ENCODE measurements around the gene SERHL2.
"Not testable (repeated sequence)": the region's sequence is repeated elsewhere in the genome, so short reads cannot be mapped to it uniquely, and the experiment has no call there.

SERHL2 gene

DNA sequence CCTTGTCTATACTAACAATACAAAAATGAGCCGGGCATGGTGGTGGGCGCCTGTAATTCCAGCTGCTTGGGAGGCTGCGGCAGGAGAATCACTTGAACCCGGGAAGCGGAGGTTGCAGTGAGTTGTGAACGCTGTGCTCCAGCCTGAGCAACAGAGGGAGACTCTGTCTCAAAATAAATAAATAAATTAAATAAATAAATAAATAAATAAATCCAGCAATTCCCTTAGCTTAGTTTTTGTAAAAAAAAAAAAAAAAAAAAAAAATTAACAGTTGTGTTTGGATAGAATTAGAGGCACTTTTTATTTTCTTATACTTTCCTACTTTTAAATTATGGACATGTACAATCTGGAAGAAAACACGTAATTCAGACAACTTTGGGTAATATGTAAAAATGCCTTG lies 36.7 kb upstream of the SERHL2 start:
- not testable (repeated sequence) for H3K27me3 ChIP-seq (ENCODE audit: control insufficient read depth in 5 of 5, insufficient read depth in 4 of 5, low read length in 5 of 5); H3K9me3 ChIP-seq (ENCODE audit: control insufficient read depth in 5 of 5, low read length in 5 of 5); H3K27ac ChIP-seq (ENCODE audit: low read depth, low read length); H3K4me3 ChIP-seq (ENCODE audit: low read depth in 1 of 5, low read length in 5 of 5); H3K9ac ChIP-seq (ENCODE audit: low read length in 5 of 5)
- Histone ChIP-seq H3K4me1 (ENCODE audit: control insufficient read depth in 5 of 5, insufficient read depth in 5 of 5, low read length in 5 of 5) (peaks cover 2 to 20% (median 10%) of the 10 kb centered on the region in 5 donors), H3K36me3 (ENCODE audit: control insufficient read depth in 5 of 5, insufficient read depth in 5 of 5, low read length in 5 of 5) (peaks cover 0 to 40% (median 23%) of the 10 kb centered on the region in 5 donors)

GRCh38 chr22:42518638-42519524 lies 34.9 kb upstream of the SERHL2 start:
- H3K27ac ChIP-seq (ENCODE audit: low read depth, low read length); H3K27me3 ChIP-seq (ENCODE audit: control insufficient read depth in 5 of 5, insufficient read depth in 4 of 5, low read length in 5 of 5); H3K9me3 ChIP-seq (ENCODE audit: control insufficient read depth in 5 of 5, low read length in 5 of 5): not testable (repeated sequence)
- peak overlapping the region in 4 of 5 donors; percentile 73 to 89 (median 80) for H3K9ac ChIP-seq (ENCODE audit: low read length in 5 of 5)
- H3K4me1 ChIP-seq (ENCODE audit: control insufficient read depth in 5 of 5, insufficient read depth in 5 of 5, low read length in 5 of 5): peaks cover 2 to 15% (median 10%) of the 10 kb centered on the region in 5 donors
- H3K36me3 ChIP-seq (ENCODE audit: control insufficient read depth in 5 of 5, insufficient read depth in 5 of 5, low read length in 5 of 5): peaks cover 0 to 29% (median 20%) of the 10 kb centered on the region in 5 donors
- H3K4me3 ChIP-seq (ENCODE audit: low read depth in 1 of 5, low read length in 5 of 5): peak overlapping the region; percentile 76 to 82 (median 80)

GRCh38 chr22:42519525-42520401 lies 34.0 kb upstream of the SERHL2 start, which contains the start of gene RRP7A:
RRP7A (minus strand) TSS chr22:42519796; CDS start chr22:42519786, 10 bp downstream.
- H3K27me3 ChIP-seq (ENCODE audit: control insufficient read depth in 5 of 5, insufficient read depth in 4 of 5, low read length in 5 of 5): no peaks in the 10 kb centered on the region
- H3K27ac ChIP-seq (ENCODE audit: low read depth, low read length): no peak within 1 kb of the TSS

DNA sequence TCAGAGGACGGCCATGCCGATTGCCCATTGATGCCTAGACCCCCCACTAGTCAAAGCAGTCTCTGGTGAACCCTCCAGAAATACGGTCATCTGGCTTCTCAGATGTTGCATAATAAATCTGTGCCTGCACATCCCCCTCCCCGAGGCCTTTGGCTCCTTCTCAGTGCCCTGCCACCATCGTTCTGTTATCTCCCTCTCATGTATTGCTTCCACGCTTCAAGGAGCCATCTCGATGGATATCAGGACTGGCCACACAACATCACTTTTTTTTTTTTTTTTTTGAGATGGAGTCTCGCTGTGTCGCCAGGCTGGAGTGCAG lies 32.6 kb upstream of the SERHL2 start:
- Histone ChIP-seq H3K9ac (ENCODE audit: low read length in 5 of 5) (no peak overlapping the region), H3K36me3 (ENCODE audit: control insufficient read depth in 5 of 5, insufficient read depth in 5 of 5, low read length in 5 of 5) (peaks cover 0 to 10% (median 7%) of the 10 kb centered on the region in 5 donors), H3K27me3 (ENCODE audit: control insufficient read depth in 5 of 5, insufficient read depth in 4 of 5, low read length in 5 of 5) (no peaks in the 10 kb centered on the region), H3K4me1 (ENCODE audit: control insufficient read depth in 5 of 5, insufficient read depth in 5 of 5, low read length in 5 of 5) (peaks cover 2 to 15% (median 10%) of the 10 kb centered on the region in 5 donors), H3K4me3 (ENCODE audit: low read depth in 1 of 5, low read length in 5 of 5) (no peak overlapping the region), H3K27ac (ENCODE audit: low read depth, low read length) (no peak overlapping the region), H3K9me3 (ENCODE audit: control insufficient read depth in 5 of 5, low read length in 5 of 5) (no peaks in the 10 kb centered on the region)

More at GRCh38 chr22:42519525-42520401, 34.0 kb upstream of the SERHL2 start, which contains the start of gene RRP7A:
- Histone ChIP-seq H3K4me1 (ENCODE audit: control insufficient read depth in 5 of 5, insufficient read depth in 5 of 5, low read length in 5 of 5) (peaks cover 2 to 15% (median 10%) of the 10 kb centered on the region in 5 donors), H3K9me3 (ENCODE audit: control insufficient read depth in 5 of 5, low read length in 5 of 5) (no peaks in the 10 kb centered on the region), H3K9ac (ENCODE audit: low read length in 5 of 5) (peak within 1 kb of the TSS in 4 of 5 donors; percentile 73 to 89 (median 80)), H3K36me3 (ENCODE audit: control insufficient read depth in 5 of 5, insufficient read depth in 5 of 5, low read length in 5 of 5) (peaks cover 0 to 21% (median 17%) of the 10 kb centered on the region in 5 donors), H3K4me3 (ENCODE audit: low read depth in 1 of 5, low read length in 5 of 5) (peak within 1 kb of the TSS; percentile 76 to 82 (median 80))

DNA sequence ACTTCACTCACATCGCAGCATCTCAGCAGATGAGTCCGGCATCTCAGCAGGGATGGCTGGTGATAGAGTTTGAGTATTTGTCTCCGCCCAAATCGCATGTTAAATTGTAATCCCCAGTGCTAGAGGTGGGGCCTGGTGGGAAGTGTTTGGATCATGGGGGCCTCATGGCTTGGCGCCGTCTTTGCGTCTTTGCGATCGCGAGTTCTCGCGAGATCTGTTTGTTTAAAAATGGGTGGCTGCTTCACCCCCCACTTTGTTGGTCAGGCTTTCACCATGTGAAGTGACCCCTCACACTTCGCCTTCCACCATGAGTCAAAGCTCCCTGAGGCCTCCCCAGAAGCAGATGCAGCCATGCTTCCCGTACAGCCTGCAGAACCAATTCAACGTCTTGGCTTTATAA lies 31.2 kb upstream of the SERHL2 start:
- Histone ChIP-seq H3K9ac (ENCODE audit: low read length in 5 of 5) (no peak overlapping the region), H3K27ac (ENCODE audit: low read depth, low read length) (no peak overlapping the region), H3K27me3 (ENCODE audit: control insufficient read depth in 5 of 5, insufficient read depth in 4 of 5, low read length in 5 of 5) (no peaks in the 10 kb centered on the region), H3K4me3 (ENCODE audit: low read depth in 1 of 5, low read length in 5 of 5) (no peak overlapping the region), H3K4me1 (ENCODE audit: control insufficient read depth in 5 of 5, insufficient read depth in 5 of 5, low read length in 5 of 5) (peaks cover 2 to 15% (median 10%) of the 10 kb centered on the region in 5 donors), H3K36me3 (ENCODE audit: control insufficient read depth in 5 of 5, insufficient read depth in 5 of 5, low read length in 5 of 5) (peaks cover 0 to 2% (median 0%) of the 10 kb centered on the region in 5 donors), H3K9me3 (ENCODE audit: control insufficient read depth in 5 of 5, low read length in 5 of 5) (no peaks in the 10 kb centered on the region)

- Histone ChIP-seq H3K27ac (ENCODE audit: low read depth, low read length) (no peak overlapping the region), H3K36me3 (ENCODE audit: control insufficient read depth in 5 of 5, insufficient read depth in 5 of 5, low read length in 5 of 5) (no peaks in the 10 kb centered on the region), H3K9ac (ENCODE audit: low read length in 5 of 5) (no peak overlapping the region), H3K9me3 (ENCODE audit: control insufficient read depth in 5 of 5, low read length in 5 of 5) (no peaks in the 10 kb centered on the region), H3K27me3 (ENCODE audit: control insufficient read depth in 5 of 5, insufficient read depth in 4 of 5, low read length in 5 of 5) (peaks cover 0 to 2% (median 0%) of the 10 kb centered on the region in 5 donors), H3K4me1 (ENCODE audit: control insufficient read depth in 5 of 5, insufficient read depth in 5 of 5, low read length in 5 of 5) (no peaks in the 10 kb centered on the region), H3K4me3 (ENCODE audit: low read depth in 1 of 5, low read length in 5 of 5) (no peak overlapping the region)
Observed at GRCh38 chr22:42528591-42529307, 25.0 kb upstream of the SERHL2 start.

- H3K27ac ChIP-seq (ENCODE audit: low read depth, low read length); H3K4me1 ChIP-seq (ENCODE audit: control insufficient read depth in 5 of 5, insufficient read depth in 5 of 5, low read length in 5 of 5); H3K36me3 ChIP-seq (ENCODE audit: control insufficient read depth in 5 of 5, insufficient read depth in 5 of 5, low read length in 5 of 5): not testable (repeated sequence)
Observed at GRCh38 chr22:42529435-42529834, 24.3 kb upstream of the SERHL2 start.

DNA sequence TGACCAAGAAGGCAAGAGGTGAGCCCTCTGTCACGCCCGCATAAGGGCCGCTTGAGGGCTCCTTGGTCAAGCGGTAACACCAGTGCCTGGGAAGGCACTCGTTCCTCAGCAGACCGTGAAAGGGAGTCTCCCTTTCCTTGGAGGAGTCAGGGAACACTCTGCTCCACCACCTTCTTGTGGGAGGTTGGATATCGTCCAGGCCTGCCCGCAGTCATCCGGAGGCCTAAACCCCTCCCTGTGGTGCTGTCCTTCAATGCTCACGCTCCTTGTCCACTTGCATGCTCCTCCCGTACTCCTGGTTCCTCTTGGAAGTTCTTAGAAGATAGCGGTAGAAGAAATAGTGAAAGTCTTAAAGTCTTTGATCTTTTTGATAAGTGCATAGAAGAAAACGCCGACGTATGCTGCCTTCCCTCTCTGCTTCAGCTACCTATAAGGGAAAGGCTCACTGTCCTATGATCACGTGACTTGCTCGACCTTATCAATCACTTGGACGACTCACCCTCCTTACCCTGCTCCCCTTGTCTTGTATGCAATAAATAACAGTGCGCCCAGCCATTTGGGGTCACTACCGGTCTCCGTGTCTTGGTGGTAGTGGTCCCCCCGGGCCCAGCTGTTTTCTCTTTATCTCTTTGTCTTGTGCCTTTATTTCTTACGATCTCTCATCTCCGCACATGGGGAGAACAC lies 22.2 kb upstream of the SERHL2 start:
- H3K36me3 ChIP-seq (ENCODE audit: control insufficient read depth in 5 of 5, insufficient read depth in 5 of 5, low read length in 5 of 5); H3K27ac ChIP-seq (ENCODE audit: low read depth, low read length); H3K4me1 ChIP-seq (ENCODE audit: control insufficient read depth in 5 of 5, insufficient read depth in 5 of 5, low read length in 5 of 5); H3K4me3 ChIP-seq (ENCODE audit: low read depth in 1 of 5, low read length in 5 of 5); H3K9ac ChIP-seq (ENCODE audit: low read length in 5 of 5); H3K9me3 ChIP-seq (ENCODE audit: control insufficient read depth in 5 of 5, low read length in 5 of 5); H3K27me3 ChIP-seq (ENCODE audit: control insufficient read depth in 5 of 5, insufficient read depth in 4 of 5, low read length in 5 of 5): not testable (repeated sequence)

More at GRCh38 chr22:42529435-42529834, 24.3 kb upstream of the SERHL2 start:
- not testable (repeated sequence) for H3K9me3 ChIP-seq (ENCODE audit: control insufficient read depth in 5 of 5, low read length in 5 of 5); H3K27me3 ChIP-seq (ENCODE audit: control insufficient read depth in 5 of 5, insufficient read depth in 4 of 5, low read length in 5 of 5); H3K4me3 ChIP-seq (ENCODE audit: low read depth in 1 of 5, low read length in 5 of 5); H3K9ac ChIP-seq (ENCODE audit: low read length in 5 of 5)

GRCh38 chr22:42533638-42533977 lies 20.1 kb upstream of the SERHL2 start:
- Histone ChIP-seq H3K27ac (ENCODE audit: low read depth, low read length) (no peak overlapping the region), H3K36me3 (ENCODE audit: control insufficient read depth in 5 of 5, insufficient read depth in 5 of 5, low read length in 5 of 5) (no peaks in the 10 kb centered on the region), H3K9me3 (ENCODE audit: control insufficient read depth in 5 of 5, low read length in 5 of 5) (no peaks in the 10 kb centered on the region), H3K27me3 (ENCODE audit: control insufficient read depth in 5 of 5, insufficient read depth in 4 of 5, low read length in 5 of 5) (peaks cover 0 to 2% (median 0%) of the 10 kb centered on the region in 5 donors), H3K9ac (ENCODE audit: low read length in 5 of 5) (no peak overlapping the region), H3K4me3 (ENCODE audit: low read depth in 1 of 5, low read length in 5 of 5) (no peak overlapping the region), H3K4me1 (ENCODE audit: control insufficient read depth in 5 of 5, insufficient read depth in 5 of 5, low read length in 5 of 5) (peaks cover 0 to 4% (median 0%) of the 10 kb centered on the region in 5 donors)

Measured in subcutaneous abdominal adipose tissue (tissue), 5 donors.